Aorta (tissue), 5 donors: Measurements from ENCODE around the gene KCNH1. TPM values are rescaled to one million over a fixed set of nuclear protein-coding genes. Genes with fewer than 3 reads are reported as not detected.

Source experiments
- ATAC-seq: fragments of 200-7000 bp; cut with Tn5 transposase; one replicate; pipeline ENCODE4 v1.9.1; 2022; ENCODE audit warnings: moderate library complexity; ENCODE audit not compliant: low FRiP score
- DNase-seq, 2 donors: peaks; one replicate each; pipeline ENCODE4 v3.0.0-alpha.2; 2020
- H3K27ac ChIP-seq, 2 donors: one replicate each; pipeline ENCODE4 v1.5.1; 2013; ENCODE audit warnings: low read length in 2 of 2, mild to moderate bottlenecking in 2 of 2, moderate library complexity in 2 of 2, control low read depth in 1 of 2, inconsistent platforms in 1 of 2, low read depth in 1 of 2
- H3K27me3 ChIP-seq, 2 donors: one replicate each; pipeline ENCODE4 v1.6.1; 2013; ENCODE audit warnings: control low read depth in 1 of 2, low read length in 1 of 2, mild to moderate bottlenecking in 1 of 2, moderate library complexity in 1 of 2; ENCODE audit not compliant: insufficient read depth in 2 of 2, control insufficient read depth in 1 of 2
- H3K36me3 ChIP-seq, 2 donors: one replicate each; pipeline ENCODE4 v1.6.1; 2013; ENCODE audit warnings: control low read depth in 1 of 2, low read length in 1 of 2, mild to moderate bottlenecking in 1 of 2; ENCODE audit not compliant: insufficient read depth in 2 of 2, control insufficient read depth in 1 of 2
- H3K4me1 ChIP-seq, 2 donors: one replicate each; pipeline ENCODE4 v1.6.1; 2013; ENCODE audit warnings: low read length in 2 of 2, control low read depth in 1 of 2, mild to moderate bottlenecking in 1 of 2, moderate library complexity in 1 of 2; ENCODE audit not compliant: insufficient read depth in 2 of 2, control insufficient read depth in 1 of 2
- H3K4me3 ChIP-seq, 2 donors: one replicate each; pipeline ENCODE4 v1.5.1; 2013; ENCODE audit warnings: low read length in 2 of 2, control low read depth in 1 of 2, mild to moderate bottlenecking in 1 of 2
- H3K9me3 ChIP-seq: one replicate; pipeline ENCODE4 v1.6.1; 2013; ENCODE audit warnings: mild to moderate bottlenecking, low read length; ENCODE audit not compliant: control insufficient read depth
- WGBS, 2 donors: extraction: QIAGEN DNeasy Blood & Tissue Kit; methylation state at CpG; one replicate each; pipeline ENCODE4 v1.1.7; 2013; 5-methylcytosine and 5-hydroxymethylcytosine counted together
- intact Hi-C, 2 donors: fragments of 100-400 bp; cut with DNase I; formaldehyde crosslinking; loops; one replicate each; pipeline versions ENCODE4 v1.14.2 to v1.15.0; 2022
- polyA plus RNA-seq, 2 donors: library from polyadenylated mRNA; stranded (reverse); fragments of 200-250 nt; gene quantifications; one replicate each; pipeline ENCODE4 v1.2.3, GENCODE V29; 2013
- total RNA-seq, 2 donors: library from RNA; stranded (reverse); fragmentation: NEBNext Ultra II Directional; extraction: Animal tissue kit (Norgen Biotek cat#: 25700); gene quantifications; one replicate each; pipeline ENCODE4 v1.2.1, GENCODE V29; 2021
- donor health status: healthy with polysubstance abuse.
- donor health status: Bipolar disorder and iron deficiency.
- donor health status: DM: no; HTN: no; CAD: no.
- donor health status: DM: no; HTN: no; CAD: no.
- donor health status: DM: yes; HTN: yes; CAD: no.

Gene KCNH1
- total and polyA plus RNA-seq, 4 donors: 0.03 to 0.96 (median 0.19) TPM; not detected in 1

- 57 to 60% methylated on average over 3 of the region's 3 CpGs for WGBS, 2 donors
- ATAC-seq: no peak
Measured at GRCh38 chr1:210776712-210777111, 357.2 kb downstream of the KCNH1 start.

GRCh38 chr1:210775289-210775688 lies 358.7 kb downstream of the KCNH1 start:
- peaks cover 1% of the 10 kb centered on the region for H3K9me3 ChIP-seq
- H3K36me3 ChIP-seq: no peaks in the 10 kb centered on the region
- ATAC-seq (no peak), DNase-seq (no peak)
- no peaks in the 10 kb centered on the region for H3K4me1 ChIP-seq
- H3K27me3 ChIP-seq: no peaks in the 10 kb centered on the region
- no peak overlapping the region for H3K4me3 ChIP-seq
- 71 to 74% methylated on average over 6 of the region's 6 CpGs for WGBS, 2 donors
- H3K27ac ChIP-seq: no peak overlapping the region
- intact Hi-C loops: no loop called here

More at GRCh38 chr1:210776712-210777111, 357.2 kb downstream of the KCNH1 start:
- Histone ChIP-seq H3K36me3 (no peaks in the 10 kb centered on the region), H3K4me1 (no peaks in the 10 kb centered on the region), H3K27ac (no peak overlapping the region), H3K27me3 (no peaks in the 10 kb centered on the region), H3K4me3 (no peak overlapping the region), H3K9me3 (peaks cover 1% of the 10 kb centered on the region)
- intact Hi-C loops: no loop called here
- no peak for DNase-seq

- Histone ChIP-seq H3K36me3 (no peaks in the 10 kb centered on the region), H3K9me3 (peaks cover 1% of the 10 kb centered on the region), H3K4me3 (no peak overlapping the region), H3K4me1 (no peaks in the 10 kb centered on the region), H3K27ac (no peak overlapping the region), H3K27me3 (no peaks in the 10 kb centered on the region)
- WGBS, 2 donors: 77 to 79% methylated on average over 2 of the region's 2 CpGs
- ATAC-seq (no peak), DNase-seq (no peak)
- intact Hi-C loops: no loop called here
Measured at GRCh38 chr1:210773450-210773849, 360.5 kb downstream of the KCNH1 start.

- DNase-seq (no peak), ATAC-seq (no peak)
- H3K9me3 ChIP-seq: peaks cover 1% of the 10 kb centered on the region
- H3K27ac ChIP-seq: no peak overlapping the region
- H3K27me3 ChIP-seq: no peaks in the 10 kb centered on the region
- no peaks in the 10 kb centered on the region for H3K36me3 ChIP-seq
- H3K4me3 ChIP-seq: no peak overlapping the region
- intact Hi-C loops: no loop called here
- H3K4me1 ChIP-seq: no peaks in the 10 kb centered on the region
- WGBS, 2 donors: 86 to 91% methylated on average over 5 of the region's 5 CpGs
Measured at GRCh38 chr1:210771131-210771530, 362.8 kb downstream of the KCNH1 start.

- DNase-seq: no peak
- Histone ChIP-seq H3K27ac (no peak overlapping the region), H3K27me3 (no peaks in the 10 kb centered on the region), H3K36me3 (no peaks in the 10 kb centered on the region), H3K4me1 (no peaks in the 10 kb centered on the region), H3K9me3 (peaks cover 1% of the 10 kb centered on the region), H3K4me3 (no peak overlapping the region)
- 89 to 90% methylated on average over 9 of the region's 9 CpGs for WGBS, 2 donors
- intact Hi-C loops: no loop called here
- ATAC-seq: no peak
Measured at GRCh38 chr1:210770396-210770984, 363.5 kb downstream of the KCNH1 start.

- DNase-seq (no peak), ATAC-seq (no peak)
- 66 to 73% methylated on average over 4 of the region's 4 CpGs for WGBS, 2 donors
- intact Hi-C loops: no loop called here
- Histone ChIP-seq H3K27ac (no peak overlapping the region), H3K4me1 (no peaks in the 10 kb centered on the region), H3K36me3 (no peaks in the 10 kb centered on the region), H3K9me3 (peaks cover 1% of the 10 kb centered on the region), H3K27me3 (no peaks in the 10 kb centered on the region), H3K4me3 (no peak overlapping the region)
Measured at GRCh38 chr1:210769473-210769872, 364.5 kb downstream of the KCNH1 start.

- peaks cover 2% of the 10 kb centered on the region for H3K9me3 ChIP-seq
- no peak overlapping the region for H3K27ac ChIP-seq
- ATAC-seq (no peak), DNase-seq (no peak)
- no peaks in the 10 kb centered on the region for H3K4me1 ChIP-seq
- H3K27me3 ChIP-seq: no peaks in the 10 kb centered on the region
- H3K36me3 ChIP-seq: no peaks in the 10 kb centered on the region
- 40 to 42% methylated on average over 2 of the region's 2 CpGs for WGBS, 2 donors
- H3K4me3 ChIP-seq: no peak overlapping the region
- intact Hi-C loops: no loop called here
Measured at GRCh38 chr1:210764536-210764935, 369.4 kb downstream of the KCNH1 start.

- WGBS, 2 donors: 60 to 69% methylated on average over 4 of the region's 4 CpGs
- no peak for DNase-seq
Measured at GRCh38 chr1:210758761-210759160, 375.2 kb downstream of the KCNH1 start.

GRCh38 chr1:210758261-210758660 lies 375.7 kb downstream of the KCNH1 start:
- ATAC-seq (no peak), DNase-seq (no peak)
- Histone ChIP-seq H3K27ac (no peak overlapping the region), H3K9me3 (peaks cover 7% of the 10 kb centered on the region), H3K4me3 (no peak overlapping the region), H3K27me3 (no peaks in the 10 kb centered on the region), H3K4me1 (no peaks in the 10 kb centered on the region), H3K36me3 (no peaks in the 10 kb centered on the region)
- WGBS, 2 donors: 81 to 89% methylated on average over 1 of the region's 1 CpG
- intact Hi-C loops: no loop called here

More at GRCh38 chr1:210758761-210759160, 375.2 kb downstream of the KCNH1 start:
- Histone ChIP-seq H3K9me3 (peaks cover 7% of the 10 kb centered on the region), H3K4me1 (no peaks in the 10 kb centered on the region), H3K27ac (no peak overlapping the region), H3K36me3 (no peaks in the 10 kb centered on the region), H3K27me3 (no peaks in the 10 kb centered on the region), H3K4me3 (no peak overlapping the region)
- intact Hi-C loops: no loop called here
- ATAC-seq: no peak
